HuH-7.5 (cell line): ENCODE results near the gene SPAG8.

Experiments used
- DNase-seq: peaks from one replicate; pipeline ENCODE4 v3.0.0; 2011; ENCODE audit warnings: low spot score

SPAG8 gene

DNA sequence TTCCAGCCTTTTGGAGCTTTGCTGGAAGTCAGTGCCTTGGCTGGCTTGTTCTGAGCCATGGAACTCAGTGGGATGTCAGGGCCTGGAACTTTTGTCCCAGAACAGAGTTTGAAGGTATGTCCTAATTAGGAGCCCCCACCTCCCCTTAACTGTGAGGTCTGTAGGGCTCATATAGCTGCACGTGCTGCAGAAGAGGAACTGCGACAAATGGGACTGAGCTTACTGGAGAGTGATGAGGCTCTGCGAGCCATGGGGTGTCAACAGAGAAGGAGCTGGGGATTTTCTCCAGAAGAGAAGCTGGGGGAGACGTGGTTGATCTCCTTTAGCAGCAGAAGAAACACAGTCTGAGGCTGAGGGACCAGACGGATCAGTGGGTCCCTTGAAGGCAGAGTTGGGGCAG lies 27.9 kb upstream of the SPAG8 start:
- DNase-seq: no peak

- no peak for DNase-seq
These were observed 24.5 kb upstream of the SPAG8 start for GRCh38 chr9:35836595-35836994.

- DNase-seq: peak; percentile 52
These were observed 23.7 kb upstream of the SPAG8 start for GRCh38 chr9:35835766-35836165.

- no peak for DNase-seq
These were observed 23.2 kb upstream of the SPAG8 start for GRCh38 chr9:35835216-35835632.

DNA sequence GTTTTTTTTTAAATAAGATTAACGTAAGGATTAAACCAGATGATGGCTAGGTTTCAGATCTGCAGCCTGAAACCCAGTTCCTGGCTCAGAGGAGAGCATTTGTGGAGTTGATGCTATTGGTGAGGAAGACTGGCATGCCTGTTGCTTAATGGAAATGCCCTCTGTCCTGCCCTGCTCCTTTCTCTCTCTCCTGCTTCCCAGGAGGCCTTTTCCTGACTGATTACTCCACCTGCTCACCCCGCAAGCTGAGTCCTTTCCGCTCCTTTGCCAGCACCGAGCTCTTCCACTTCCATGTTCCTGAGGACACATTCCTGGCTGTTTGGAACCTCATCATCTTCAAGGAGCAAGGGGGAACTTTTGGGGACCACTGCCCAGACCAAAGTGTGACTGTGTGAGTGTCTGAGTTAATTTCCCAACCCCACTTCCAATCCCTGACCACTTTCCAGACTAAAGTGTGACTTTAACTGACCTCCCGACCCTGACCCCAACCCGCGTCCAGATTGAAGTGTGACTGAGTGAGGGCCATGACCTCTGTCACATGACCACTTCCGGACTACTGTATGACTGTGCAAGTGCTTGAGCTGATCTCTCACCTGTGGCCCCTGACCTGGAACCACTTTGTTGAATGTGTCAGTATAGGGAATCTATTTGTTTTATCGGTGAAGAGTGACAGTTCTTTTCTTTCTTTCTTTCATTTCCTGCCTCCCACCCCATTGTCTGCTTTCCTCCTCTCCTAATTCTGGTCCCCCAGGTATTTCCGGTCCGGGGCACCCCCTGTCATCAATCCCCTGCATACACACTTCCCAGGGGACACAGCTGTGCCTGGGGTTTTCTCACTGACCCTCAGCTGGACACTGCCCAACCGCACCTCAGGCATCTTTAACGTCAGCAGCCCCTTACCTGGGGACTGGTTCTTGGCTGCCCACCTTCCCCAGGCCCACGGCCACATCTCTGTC lies 22.5 kb upstream of the SPAG8 start:
- DNase-seq: no peak

DNA sequence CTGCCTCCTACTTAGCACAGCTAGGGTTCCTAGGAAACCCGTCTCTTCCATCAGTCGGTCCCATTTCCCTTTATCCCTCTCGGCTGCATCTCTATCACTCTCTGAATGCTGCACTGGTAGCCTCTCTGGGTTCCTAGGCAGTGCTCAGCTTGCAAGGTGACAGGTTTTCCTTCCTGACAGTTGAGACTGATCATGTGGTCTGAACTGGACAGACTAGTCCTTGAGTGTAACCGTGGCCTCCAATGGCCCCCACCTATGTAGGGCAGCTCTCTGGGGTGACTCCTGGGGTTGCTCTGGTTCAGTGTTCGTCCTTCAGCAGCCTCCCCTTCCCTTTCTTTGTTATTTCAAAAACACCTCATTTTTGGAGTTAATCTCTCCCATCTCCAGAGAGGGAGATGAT lies 20.8 kb upstream of the SPAG8 start:
- DNase-seq: no peak

DNA sequence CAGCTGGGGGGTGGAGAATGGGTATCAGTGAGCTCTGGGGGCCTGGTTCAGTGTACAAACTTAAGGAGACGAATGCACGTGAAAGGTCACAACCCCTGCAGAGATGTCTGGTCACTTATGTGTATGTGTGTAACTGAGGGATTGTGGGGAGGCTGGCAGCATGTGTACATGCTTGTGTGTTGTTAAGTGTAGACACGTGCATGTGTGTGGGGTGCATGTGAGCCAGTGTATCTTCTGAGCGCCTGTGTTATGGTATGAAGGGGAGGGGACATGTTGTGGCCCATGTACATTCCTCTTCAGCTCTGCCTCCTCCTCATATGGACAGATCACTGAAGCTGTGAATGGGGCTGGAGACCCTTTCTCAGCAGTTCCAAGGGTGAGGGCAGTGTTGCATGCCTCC lies 19.0 kb upstream of the SPAG8 start:
- DNase-seq: no peak

GRCh38 chr9:35829764-35830096 lies 17.7 kb upstream of the SPAG8 start:
- DNase-seq: no peak

GRCh38 chr9:35829084-35829763 lies 17.2 kb upstream of the SPAG8 start, which contains the start of gene TMEM8B:
TMEM8B (plus strand) TSS chr9:35829228; CDS start chr9:35829448, 220 bp downstream.
- peak; percentile 91 for DNase-seq

GRCh38 chr9:35828716-35829083 lies 16.6 kb upstream of the SPAG8 start, which contains the start of gene FAM221B:
FAM221B (minus strand) TSS chr9:35828732; CDS start chr9:35826161, 2,571 bp downstream.
- DNase-seq: no peak

GRCh38 chr9:35827486-35827885 lies 15.4 kb upstream of the SPAG8 start:
- DNase-seq: no peak

DNA sequence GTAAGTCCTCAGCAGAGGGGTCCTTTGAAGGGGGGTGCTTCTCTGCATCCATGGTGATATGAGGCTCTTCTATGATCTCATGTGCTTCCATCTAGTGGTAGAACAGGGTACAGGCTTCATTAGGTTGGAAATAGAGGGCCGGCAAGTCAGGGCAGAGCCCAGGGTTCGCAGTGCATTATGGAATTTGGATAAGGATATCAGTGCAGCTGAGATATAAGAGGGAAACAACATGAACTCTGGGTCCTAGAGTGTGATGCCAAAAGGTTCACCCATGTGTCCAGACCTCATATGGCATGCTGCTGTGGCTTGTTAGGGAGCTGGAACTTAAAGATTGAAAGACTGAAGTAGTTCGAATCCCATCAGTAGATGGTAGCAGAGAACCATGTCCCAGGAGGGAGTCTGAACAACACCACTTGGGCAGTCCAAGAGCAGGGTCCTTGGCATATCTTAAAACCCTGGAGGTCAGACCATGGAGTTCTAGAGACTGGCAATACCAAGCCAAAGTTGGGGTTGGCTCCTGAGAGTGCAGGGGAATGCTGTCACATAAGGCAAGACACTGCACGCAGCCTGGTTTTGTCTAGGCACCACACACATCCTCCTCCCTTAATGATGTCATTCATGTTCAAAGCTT lies 14.1 kb upstream of the SPAG8 start:
- no peak for DNase-seq

- DNase-seq: no peak
These were observed 10.9 kb upstream of the SPAG8 start for GRCh38 chr9:35822926-35823325.

GRCh38 chr9:35820076-35820475 lies 8.0 kb upstream of the SPAG8 start:
- no peak for DNase-seq

DNA sequence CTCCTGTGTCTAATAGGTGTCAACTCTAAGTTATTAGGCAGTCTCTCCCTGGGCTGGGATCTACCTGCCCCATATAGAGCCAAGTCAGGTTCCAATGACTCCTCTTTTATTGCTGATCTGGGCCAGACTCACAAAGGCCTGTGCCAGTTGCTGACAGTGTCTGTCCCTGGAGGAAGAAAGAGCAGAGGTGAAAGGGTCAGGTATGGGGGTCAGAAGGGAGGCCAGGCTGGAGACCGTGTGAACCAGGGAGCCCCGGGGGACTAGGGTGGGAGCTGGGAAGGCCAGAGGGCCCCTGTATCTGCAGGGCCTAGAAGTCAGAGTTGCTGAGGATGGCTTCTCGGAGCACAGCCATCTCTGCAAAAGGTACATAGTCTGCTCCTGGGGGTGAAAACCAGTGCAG lies 6.3 kb upstream of the SPAG8 start:
- DNase-seq: no peak

DNA sequence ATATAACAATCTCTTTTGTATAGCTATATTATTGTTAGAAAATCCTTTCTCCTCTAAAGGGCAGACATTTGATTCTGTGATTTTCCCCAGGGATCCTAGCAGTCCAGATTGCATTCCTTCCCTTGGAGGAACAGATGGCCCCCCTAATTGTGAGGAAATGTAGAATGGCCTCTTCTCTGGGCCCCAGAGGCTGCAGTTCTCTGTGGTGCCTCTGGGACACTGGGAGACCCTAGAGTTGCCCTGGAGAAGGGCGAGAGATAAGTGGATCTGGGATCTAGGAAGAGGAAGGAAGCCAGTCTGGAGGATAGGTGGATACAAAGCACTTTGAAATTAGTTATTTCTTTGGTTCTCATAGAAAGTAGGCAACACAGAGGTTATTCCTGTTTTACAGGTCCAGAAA lies 4.6 kb upstream of the SPAG8 start:
- DNase-seq: no peak

DNA sequence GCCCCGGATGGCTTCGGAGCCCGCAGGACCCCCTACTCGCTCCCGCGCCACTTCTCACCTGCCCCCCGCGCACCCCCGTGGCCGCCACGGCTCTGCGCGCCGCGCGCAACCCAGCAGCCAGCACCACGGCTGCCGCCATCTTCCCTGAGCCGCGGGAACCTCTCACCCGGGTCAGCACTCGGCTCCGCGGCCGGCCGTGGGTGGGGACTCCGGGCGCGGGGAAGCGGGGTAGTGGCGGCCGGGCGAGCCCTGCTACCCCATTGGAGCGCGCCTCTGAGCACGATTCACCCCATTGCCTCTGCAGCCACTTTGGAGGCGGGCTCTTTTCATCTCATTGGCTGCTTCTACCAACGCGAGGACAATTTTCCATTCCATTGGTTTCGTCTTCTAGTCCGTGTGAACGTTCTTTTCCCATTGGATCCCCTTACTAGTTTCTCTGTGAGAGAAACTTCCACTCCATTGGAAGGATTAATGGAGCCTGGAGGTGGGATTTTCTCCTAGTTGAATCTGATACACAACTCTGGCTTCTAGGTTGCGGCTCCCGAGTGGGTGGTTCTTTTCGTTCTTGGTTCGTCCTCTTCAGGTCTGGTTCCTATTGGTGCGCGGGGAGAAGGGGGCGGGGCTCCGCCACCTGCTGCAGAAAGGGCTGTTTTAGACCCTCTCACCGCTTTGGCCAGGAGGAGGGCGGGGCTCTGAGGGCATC lies 2.9 kb upstream of the SPAG8 start, which contains the start of gene HINT2:
Gene HINT2, minus strand, starts transcription at position 202 of the 703 bp plus-strand sequence. Its CDS starts 63 bp downstream, at position 139.
- DNase-seq: peak; percentile 92

GRCh38 chr9:35814106-35814840 lies 2.2 kb upstream of the SPAG8 start:
- DNase-seq: peak; percentile 82

GRCh38 chr9:35813434-35814105 lies 1.5 kb upstream of the SPAG8 start:
- peak; percentile 45 for DNase-seq

- no peak for DNase-seq
These were observed 559 bp downstream of the SPAG8 start for GRCh38 chr9:35811381-35812024.
